CD4-positive, alpha-beta T cell (primary cell): ENCODE data around the gene ARID1A. TPM values are rescaled to one million over a fixed set of nuclear protein-coding genes. Genes with fewer than 3 reads are reported as not detected.

Source experiments
- ATAC-seq: fragments of 200-7000 bp; cut with Tn5 transposase; one replicate; pipeline ENCODE4 v1.10.0; 2022; ENCODE audit warnings: mild to moderate bottlenecking; ENCODE audit not compliant: poor library complexity
- CTCF ChIA-PET: fragments of 350-600 bp; sonication (Branson Sonifier 250); formaldehyde crosslinking; loops from one replicate; lab custom pipeline; 2021; ENCODE audit warnings: antibody characterized with exemption, inconsistent platforms; lab: Charles Lee
- POLR2A ChIA-PET: fragments of 350-600 bp; sonication (Branson Sonifier 250); formaldehyde crosslinking; loops from one replicate; lab custom pipeline; 2021; ENCODE audit warnings: antibody characterized with exemption, inconsistent platforms; lab: Charles Lee
- DNase-seq, 14 experiments: peaks; one replicate each; pipeline ENCODE4 v3.0.0-alpha.2; 2013 to 2020; ENCODE audit warnings: mixed read lengths in 2 of 14
- H3K27ac ChIP-seq, 2 donors: one replicate each; pipeline versions ENCODE4 v1.5.1 to v1.7.0; 2013; ENCODE audit warnings: low read length in 2 of 2, low read depth in 1 of 2, mild to moderate bottlenecking in 1 of 2
- H3K27me3 ChIP-seq, 2 experiments: 1 replicate in 1 of 2; 2 replicates in 1 of 2; pipeline versions ENCODE4 v1.6.1 to v1.7.0; 2013; ENCODE audit warnings: low read length in 2 of 2, control low read depth in 1 of 2, mild to moderate bottlenecking in 1 of 2, moderate library complexity in 1 of 2; ENCODE audit not compliant: insufficient read depth in 2 of 2, control insufficient read depth in 1 of 2
- H3K36me3 ChIP-seq: one replicate; pipeline ENCODE4 v1.6.1; 2013; ENCODE audit warnings: low read length, control low read depth; ENCODE audit not compliant: insufficient read depth
- H3K4me1 ChIP-seq: one replicate; pipeline ENCODE4 v1.6.1; 2013; ENCODE audit warnings: low read length, control low read depth; ENCODE audit not compliant: insufficient read depth
- H3K4me3 ChIP-seq: one replicate; pipeline ENCODE4 v1.5.1; 2013; ENCODE audit warnings: mild to moderate bottlenecking, low read length, moderate library complexity
- H3K9me3 ChIP-seq, 2 experiments: 1 replicate in 1 of 2; 2 replicates in 1 of 2; pipeline versions ENCODE4 v1.6.1 to v1.7.0; 2013; ENCODE audit warnings: low read length in 2 of 2, mild to moderate bottlenecking in 2 of 2, control low read depth in 1 of 2, moderate library complexity in 1 of 2; ENCODE audit not compliant: control insufficient read depth in 1 of 2, insufficient read depth in 1 of 2
- H3K27ac Mint-ChIP-seq: one replicate; pipeline ENCODE4 v1.8.0; 2020; ENCODE audit warnings: mixed read lengths
- H3K27me3 Mint-ChIP-seq: one replicate; pipeline ENCODE4 v1.8.0; 2021; ENCODE audit warnings: mixed read lengths
- H3K36me3 Mint-ChIP-seq: one replicate; pipeline ENCODE4 v1.8.0; 2021; ENCODE audit warnings: low read depth, mixed read lengths
- H3K4me1 Mint-ChIP-seq: one replicate; pipeline ENCODE4 v1.8.0; 2021; ENCODE audit warnings: low read depth, mixed read lengths
- H3K4me3 Mint-ChIP-seq: one replicate; pipeline ENCODE4 v1.8.0; 2020; ENCODE audit warnings: mild to moderate bottlenecking, mixed read lengths
- H3K9me3 Mint-ChIP-seq: one replicate; pipeline ENCODE4 v1.8.0; 2020; ENCODE audit warnings: mixed read lengths
- CTCF ChIP-seq: fragments of 200-600 bp; IDR thresholded peaks from one replicate; pipeline ENCODE4 v1.8.0; 2022; ENCODE audit warnings: antibody characterized with exemption, mild to moderate bottlenecking
- intact Hi-C, 2 experiments: fragments of 100-400 bp; cut with DNase I in 1 of 2; cut with micrococcal nuclease in 1 of 2; formaldehyde crosslinking; loops; one replicate each; pipeline versions ENCODE4 v1.15.1 to v1.9.0; 2023 to 2025; cut with DNase I, micrococcal nuclease
- total RNA-seq, 174 experiments: library from RNA in 2 of 174; stranded (reverse) in 2 of 174; gene quantifications; one replicate each; pipeline ENCODE4 v1.2.3 and lab custom pipeline; 2021 to 2026

The ARID1A gene
- total RNA-seq, 2 experiments from 2014 or later, result 102 to 103 TPM

- DNase-seq (no peak), ATAC-seq (no peak)
- no peak overlapping the region for H3K27ac ChIP-seq
- H3K27me3 Mint-ChIP-seq, result no peaks in the 10 kb centered on the region
- CTCF ChIA-PET, result interaction anchor here (0.8 to 1.7 kb wide), 5 partner anchors 13 to 81 kb away, joined by 3 to 5 read pairs (median 4); no protein-coding TSS in a partner anchor
- no peaks in the 10 kb centered on the region for H3K9me3 ChIP-seq
- intact Hi-C loops, result no loop called here
- TF ChIP-seq CTCF, result no peak
- peaks cover 76% of the 10 kb centered on the region for H3K36me3 Mint-ChIP-seq
- no peaks in the 10 kb centered on the region for H3K9me3 Mint-ChIP-seq
- POLR2A ChIA-PET, result no interaction called here
- H3K36me3 ChIP-seq, result peaks cover 81% of the 10 kb centered on the region
- peaks cover 33% of the 10 kb centered on the region for H3K4me1 Mint-ChIP-seq
- peaks cover 15% of the 10 kb centered on the region for H3K4me1 ChIP-seq
- no peak overlapping the region for H3K4me3 Mint-ChIP-seq
- H3K27me3 ChIP-seq, result no peaks in the 10 kb centered on the region
- no peak overlapping the region for H3K4me3 ChIP-seq
- H3K27ac Mint-ChIP-seq, result peak overlapping the region; percentile 49
Observed at GRCh38 chr1:26758358-26758757, 62.5 kb downstream of the ARID1A start.

- ChIA-PET POLR2A (interaction anchor here (1.3 kb wide), 1 partner anchor 63 kb away, joined by 3 read pairs; no protein-coding TSS in a partner anchor), CTCF (interaction anchor here (1.0 to 1.4 kb wide), 3 partner anchors 26 to 67 kb away, joined by 3 to 5 read pairs (median 4); no protein-coding TSS in a partner anchor)
- no peaks in the 10 kb centered on the region for H3K9me3 Mint-ChIP-seq
- H3K4me3 ChIP-seq, result no peak overlapping the region
- no peak for TF ChIP-seq CTCF
- H3K4me1 ChIP-seq, result peaks cover 13% of the 10 kb centered on the region
- ATAC-seq (no peak), DNase-seq (no peak)
- no peak overlapping the region for H3K4me3 Mint-ChIP-seq
- no peaks in the 10 kb centered on the region for H3K27me3 Mint-ChIP-seq
- H3K36me3 ChIP-seq, result peaks cover 82% of the 10 kb centered on the region
- no peaks in the 10 kb centered on the region for H3K9me3 ChIP-seq
- no peaks in the 10 kb centered on the region for H3K27me3 ChIP-seq
- peaks cover 28% of the 10 kb centered on the region for H3K4me1 Mint-ChIP-seq
- H3K27ac ChIP-seq, result no peak overlapping the region
- peak overlapping the region; percentile 24 for H3K27ac Mint-ChIP-seq
- intact Hi-C loops, result no loop called here
- H3K36me3 Mint-ChIP-seq, result peaks cover 74% of the 10 kb centered on the region
Observed at GRCh38 chr1:26759531-26759930, 63.7 kb downstream of the ARID1A start.

GRCh38 chr1:26761217-26761616 lies 65.4 kb downstream of the ARID1A start:
- Mint-ChIP-seq H3K27ac (peak overlapping the region; percentile 65), H3K4me1 (peaks cover 19% of the 10 kb centered on the region), H3K36me3 (peaks cover 82% of the 10 kb centered on the region), H3K9me3 (no peaks in the 10 kb centered on the region), H3K27me3 (no peaks in the 10 kb centered on the region), H3K4me3 (no peak overlapping the region)
- no peak for TF ChIP-seq CTCF
- ATAC-seq, result no peak
- Histone ChIP-seq H3K4me3 (no peak overlapping the region), H3K27me3 (no peaks in the 10 kb centered on the region), H3K27ac (no peak overlapping the region), H3K4me1 (peaks cover 7% of the 10 kb centered on the region), H3K9me3 (no peaks in the 10 kb centered on the region), H3K36me3 (peaks cover 84% of the 10 kb centered on the region)
- ChIA-PET POLR2A (interaction anchor here (0.6 to 1.7 kb wide), 2 partner anchors 48 to 69 kb away, joined by 4 to 7 read pairs; no protein-coding TSS in a partner anchor), CTCF (interaction anchor here (0.6 to 1.0 kb wide), 3 partner anchors 22 to 78 kb away, joined by 3 read pairs; no protein-coding TSS in a partner anchor)
- DNase-seq, result peak in 2 of 14 experiments; percentile 28 to 42
- intact Hi-C loops, result no loop called here
